GM12874 (cell line): Measurements from ENCODE around the gene STMN3.

Experiments used
- CTCF ChIP-seq: IDR thresholded peaks from 2 replicates; pipeline ENCODE4 v1.5.1; 2011; ENCODE audit warnings: low read depth, mild to moderate bottlenecking, control low read depth, low read length, moderate library complexity; ENCODE audit not compliant: insufficient read depth

The STMN3 gene

DNA sequence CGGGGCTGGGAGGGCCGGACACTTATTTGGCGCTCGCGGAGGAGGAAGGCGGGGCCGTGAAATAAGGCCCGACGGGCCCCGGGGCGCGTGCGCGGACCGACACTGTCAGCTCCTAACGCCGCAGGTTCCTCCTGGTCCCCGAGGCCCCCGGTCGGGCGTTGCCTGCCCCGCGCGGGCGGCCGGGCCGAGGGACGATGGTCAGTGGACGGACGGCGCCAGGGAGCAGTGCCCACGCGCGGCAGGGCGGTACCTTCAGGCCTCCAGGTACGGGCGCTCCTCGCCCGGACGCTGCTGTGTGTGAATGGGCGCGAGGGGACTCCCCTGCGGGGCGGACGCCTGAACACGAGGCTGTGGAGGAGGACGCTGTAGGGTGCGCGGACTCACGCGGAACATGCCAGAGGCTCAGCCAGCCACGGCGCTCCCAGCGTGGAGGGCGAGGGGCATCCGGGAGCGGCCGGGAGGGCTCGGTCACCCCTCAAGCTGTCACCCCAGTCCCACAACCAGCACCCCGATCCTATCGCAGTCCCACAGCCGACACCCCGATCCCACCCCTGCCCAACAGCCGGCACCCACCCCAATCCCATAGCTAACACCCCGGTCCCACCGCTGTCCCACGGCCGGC is 26.0 kb downstream of the STMN3 start:
- TF ChIP-seq CTCF = no peak

GRCh38 chr20:63626424-63627128 is 26.6 kb downstream of the STMN3 start, which contains the start of gene GMEB2:
Gene GMEB2 (minus strand): TSS chr20:63627101. CDS start chr20:63619397, 7,704 bp downstream.
- no peak for TF ChIP-seq CTCF

- no peak for TF ChIP-seq CTCF
These were observed 27.3 kb downstream of the STMN3 start for GRCh38 chr20:63625771-63626423.

- no peak for TF ChIP-seq CTCF
These were observed 28.7 kb downstream of the STMN3 start for GRCh38 chr20:63624486-63624885.

DNA sequence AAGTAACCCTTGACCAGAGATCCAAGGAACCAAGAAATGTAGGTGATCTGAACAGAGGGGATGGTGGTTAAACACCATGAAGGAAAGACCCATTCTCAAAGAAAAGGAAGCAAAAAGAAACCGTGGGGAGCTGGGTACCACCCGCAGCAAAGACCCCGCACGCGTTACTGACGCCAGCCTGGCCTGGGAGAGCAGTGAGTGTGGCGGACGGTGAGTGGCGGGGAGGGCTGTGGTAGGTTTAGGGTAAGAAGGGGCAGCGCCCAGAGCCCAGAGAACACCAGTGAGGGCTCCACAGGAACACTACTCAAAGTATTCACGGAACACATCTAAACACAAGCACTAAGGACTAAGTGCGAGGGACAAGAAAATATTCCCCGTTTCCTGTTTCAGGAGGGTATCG is 30.5 kb downstream of the STMN3 start:
- TF ChIP-seq CTCF = no peak

DNA sequence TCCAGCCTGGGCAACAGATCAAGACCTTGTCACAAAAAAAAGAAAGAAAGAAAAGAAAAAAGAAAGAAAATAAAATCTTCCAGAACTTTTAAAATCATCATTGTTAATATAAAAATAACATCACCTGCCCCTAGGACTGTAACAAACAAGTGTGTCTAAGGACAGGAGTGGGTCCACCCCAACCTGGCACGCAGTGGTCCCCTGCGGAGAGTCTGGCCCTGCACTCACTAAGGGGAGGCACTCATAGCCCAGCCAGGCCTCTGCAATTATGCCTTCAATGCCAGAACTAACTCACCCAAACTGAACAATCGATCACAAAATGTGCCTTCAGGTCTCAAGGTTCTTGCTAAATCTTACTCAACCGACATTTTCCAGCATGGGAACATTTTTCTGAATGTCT is 31.1 kb downstream of the STMN3 start:
- no peak for TF ChIP-seq CTCF

- TF ChIP-seq CTCF = no peak
These were observed 32.2 kb downstream of the STMN3 start for GRCh38 chr20:63620991-63621390.
